ENCODE data around the gene DPF3. TPM values are rescaled to one million over a fixed set of nuclear protein-coding genes. Genes with fewer than 3 reads are reported as not detected.

The DPF3 gene
- total RNA-seq, 1 donor from 2014 or later = 0.11 TPM

DNA sequence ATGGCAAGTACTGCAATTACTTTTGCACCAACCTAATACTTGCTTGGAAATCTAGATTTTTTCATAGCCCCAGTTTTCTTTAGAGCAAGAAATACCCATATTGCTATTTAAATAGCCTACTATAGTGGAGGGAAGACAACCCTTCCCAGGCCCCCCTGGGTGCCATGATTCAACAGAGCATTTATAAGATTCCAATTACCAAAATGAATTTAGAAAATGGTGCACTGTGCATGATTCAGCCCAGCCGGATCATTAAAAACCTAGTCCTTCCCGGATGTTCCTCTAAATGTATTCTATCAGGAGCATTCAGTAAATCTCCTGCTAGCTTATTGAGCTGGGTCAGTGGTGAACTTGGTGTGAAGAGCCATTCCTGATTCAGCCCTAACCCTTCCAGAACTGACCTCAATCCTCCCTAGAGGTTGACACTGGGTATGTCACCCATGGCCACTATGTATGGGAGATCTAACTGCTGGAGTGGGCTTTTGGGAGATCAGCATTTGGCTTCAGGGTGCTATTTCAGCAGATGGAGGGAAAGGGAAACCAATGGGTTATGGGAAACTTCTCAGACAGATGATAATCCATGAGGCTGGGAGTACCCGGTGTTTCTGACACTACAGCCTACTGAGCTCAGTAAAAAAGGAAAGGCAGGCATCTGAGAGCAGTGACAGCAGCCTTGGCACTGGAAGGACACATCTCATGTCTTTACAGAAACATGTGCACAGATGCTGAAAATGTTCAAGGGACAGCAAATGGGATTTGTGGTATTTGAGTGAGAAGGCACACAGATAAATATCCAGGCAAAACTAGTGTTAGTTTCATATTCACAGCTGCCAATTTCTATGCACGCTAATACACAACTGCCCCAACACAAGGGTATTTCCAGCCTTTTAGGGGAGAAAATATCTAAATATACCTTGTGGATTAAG is 258.9 kb downstream of the DPF3 start:
- no peak overlapping the region for H3K27ac ChIP-seq
- H3K27me3 ChIP-seq = no peaks in the 10 kb centered on the region
- H3K4me3 ChIP-seq = no peak overlapping the region
- H3K9me3 ChIP-seq = no peaks in the 10 kb centered on the region
- intact Hi-C loops (cut with DNase I) = no loop called here
- TF ChIP-seq, protein P1, sequence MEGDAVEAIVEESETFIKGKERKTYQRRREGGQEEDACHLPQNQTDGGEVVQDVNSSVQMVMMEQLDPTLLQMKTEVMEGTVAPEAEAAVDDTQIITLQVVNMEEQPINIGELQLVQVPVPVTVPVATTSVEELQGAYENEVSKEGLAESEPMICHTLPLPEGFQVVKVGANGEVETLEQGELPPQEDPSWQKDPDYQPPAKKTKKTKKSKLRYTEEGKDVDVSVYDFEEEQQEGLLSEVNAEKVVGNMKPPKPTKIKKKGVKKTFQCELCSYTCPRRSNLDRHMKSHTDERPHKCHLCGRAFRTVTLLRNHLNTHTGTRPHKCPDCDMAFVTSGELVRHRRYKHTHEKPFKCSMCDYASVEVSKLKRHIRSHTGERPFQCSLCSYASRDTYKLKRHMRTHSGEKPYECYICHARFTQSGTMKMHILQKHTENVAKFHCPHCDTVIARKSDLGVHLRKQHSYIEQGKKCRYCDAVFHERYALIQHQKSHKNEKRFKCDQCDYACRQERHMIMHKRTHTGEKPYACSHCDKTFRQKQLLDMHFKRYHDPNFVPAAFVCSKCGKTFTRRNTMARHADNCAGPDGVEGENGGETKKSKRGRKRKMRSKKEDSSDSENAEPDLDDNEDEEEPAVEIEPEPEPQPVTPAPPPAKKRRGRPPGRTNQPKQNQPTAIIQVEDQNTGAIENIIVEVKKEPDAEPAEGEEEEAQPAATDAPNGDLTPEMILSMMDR (IDR thresholded peaks at IDR 0.05) = no peak
- no peaks in the 10 kb centered on the region for H3K36me3 ChIP-seq
- no peak for DNase-seq (ENCODE audit: low spot score in 2 of 2)
- H3K4me1 ChIP-seq = no peaks in the 10 kb centered on the region

- no peak overlapping the region for H3K4me3 ChIP-seq
- TF ChIP-seq, protein P1 (IDR thresholded peaks at IDR 0.05) = no peak
- DNase-seq (ENCODE audit: low spot score in 2 of 2) = no peak
- no peaks in the 10 kb centered on the region for H3K9me3 ChIP-seq
- no peaks in the 10 kb centered on the region for H3K4me1 ChIP-seq
- H3K36me3 ChIP-seq = no peaks in the 10 kb centered on the region
- H3K27ac ChIP-seq = no peak overlapping the region
- intact Hi-C loops (cut with DNase I) = no loop called here
- no peaks in the 10 kb centered on the region for H3K27me3 ChIP-seq
Observed at GRCh38 chr14:72633551-72633950, 260.4 kb downstream of the DPF3 start.

DNA sequence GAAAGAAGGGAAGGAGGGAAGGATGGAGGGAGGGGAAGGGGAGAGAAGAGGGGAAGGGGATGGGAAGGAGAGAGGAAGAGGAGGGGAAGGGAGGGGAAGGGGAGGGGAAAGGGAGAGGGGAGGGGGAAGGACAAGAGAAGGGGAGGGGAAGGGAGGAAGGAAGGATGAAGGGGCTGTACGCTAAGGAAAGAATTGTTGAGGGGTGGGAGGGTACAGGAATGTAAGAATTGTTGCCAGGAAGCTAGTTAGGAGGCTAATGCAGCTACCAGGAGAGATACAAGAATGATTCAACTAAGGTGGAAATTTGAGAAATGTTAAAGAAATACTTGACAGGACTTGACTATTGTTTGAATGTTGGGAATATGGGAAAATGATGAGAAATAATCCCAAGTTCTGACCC is 261.2 kb downstream of the DPF3 start:
- no peak for DNase-seq (ENCODE audit: low spot score in 2 of 2)
- Histone ChIP-seq H3K36me3 (no peaks in the 10 kb centered on the region), H3K9me3 (no peaks in the 10 kb centered on the region), H3K27ac (no peak overlapping the region), H3K27me3 (no peaks in the 10 kb centered on the region), H3K4me1 (no peaks in the 10 kb centered on the region), H3K4me3 (no peak overlapping the region)
- TF ChIP-seq, protein P1 (IDR thresholded peaks at IDR 0.05) = no peak
- intact Hi-C loops (cut with DNase I) = no loop called here

DNA sequence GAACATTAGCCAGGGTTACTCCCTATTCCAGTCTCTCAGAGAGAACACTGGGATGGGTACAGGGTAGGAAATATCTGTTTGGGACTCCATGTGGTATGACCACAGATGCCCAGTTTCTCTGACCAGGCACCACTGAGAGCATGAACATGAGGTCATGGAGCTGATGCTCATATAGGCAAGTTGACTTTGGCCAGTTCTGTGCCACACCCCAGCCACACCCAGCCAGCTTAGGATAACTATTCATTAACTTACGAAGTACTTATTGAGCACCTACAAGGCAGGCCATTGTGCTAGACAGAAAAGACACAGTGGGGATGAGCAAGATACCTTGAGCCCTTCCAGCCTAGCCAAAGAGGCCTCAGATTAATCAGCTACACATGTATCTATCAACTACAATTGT is 262.5 kb downstream of the DPF3 start:
- Histone ChIP-seq H3K4me3 (no peak overlapping the region), H3K27ac (no peak overlapping the region), H3K9me3 (peaks cover 0 to 6% of the 10 kb centered on the region in 2 donors), H3K27me3 (no peaks in the 10 kb centered on the region), H3K4me1 (no peaks in the 10 kb centered on the region), H3K36me3 (no peaks in the 10 kb centered on the region)
- TF ChIP-seq, protein P1 (IDR thresholded peaks at IDR 0.05) = no peak
- peak in 1 of 2 donors; percentile 42 for DNase-seq (ENCODE audit: low spot score in 2 of 2)
- intact Hi-C loops (cut with DNase I) = no loop called here

GRCh38 chr14:72630374-72630773 is 263.5 kb downstream of the DPF3 start:
- Histone ChIP-seq H3K4me3 (no peak overlapping the region), H3K27me3 (no peaks in the 10 kb centered on the region), H3K4me1 (no peaks in the 10 kb centered on the region), H3K9me3 (peaks cover 0 to 6% of the 10 kb centered on the region in 2 donors), H3K36me3 (no peaks in the 10 kb centered on the region), H3K27ac (no peak overlapping the region)
- intact Hi-C loops (cut with DNase I) = no loop called here
- TF ChIP-seq, protein P1 (IDR thresholded peaks at IDR 0.05) = no peak
- peak in 1 of 2 donors; percentile 24 for DNase-seq (ENCODE audit: low spot score in 2 of 2)

Measured in ascending aorta (tissue), 2 donors.